ENCODE measurements around the gene NSMCE1.
"Not testable (repeated sequence)": the region's sequence is repeated elsewhere in the genome, so short reads cannot be mapped to it uniquely, and the experiment has no call there.

Gene NSMCE1

GRCh38 chr16:27267037-27267677, 1.4 kb downstream of the NSMCE1 start:
- TF ChIP-seq, protein P1, sequence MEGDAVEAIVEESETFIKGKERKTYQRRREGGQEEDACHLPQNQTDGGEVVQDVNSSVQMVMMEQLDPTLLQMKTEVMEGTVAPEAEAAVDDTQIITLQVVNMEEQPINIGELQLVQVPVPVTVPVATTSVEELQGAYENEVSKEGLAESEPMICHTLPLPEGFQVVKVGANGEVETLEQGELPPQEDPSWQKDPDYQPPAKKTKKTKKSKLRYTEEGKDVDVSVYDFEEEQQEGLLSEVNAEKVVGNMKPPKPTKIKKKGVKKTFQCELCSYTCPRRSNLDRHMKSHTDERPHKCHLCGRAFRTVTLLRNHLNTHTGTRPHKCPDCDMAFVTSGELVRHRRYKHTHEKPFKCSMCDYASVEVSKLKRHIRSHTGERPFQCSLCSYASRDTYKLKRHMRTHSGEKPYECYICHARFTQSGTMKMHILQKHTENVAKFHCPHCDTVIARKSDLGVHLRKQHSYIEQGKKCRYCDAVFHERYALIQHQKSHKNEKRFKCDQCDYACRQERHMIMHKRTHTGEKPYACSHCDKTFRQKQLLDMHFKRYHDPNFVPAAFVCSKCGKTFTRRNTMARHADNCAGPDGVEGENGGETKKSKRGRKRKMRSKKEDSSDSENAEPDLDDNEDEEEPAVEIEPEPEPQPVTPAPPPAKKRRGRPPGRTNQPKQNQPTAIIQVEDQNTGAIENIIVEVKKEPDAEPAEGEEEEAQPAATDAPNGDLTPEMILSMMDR (IDR thresholded peaks at IDR 0.05; ENCODE audit: borderline replicate concordance, insufficient read depth, low read depth, low read length), result no peak
- H3K4me3 ChIP-seq (ENCODE audit: low read depth, low read length), result no peak overlapping the region

DNA sequence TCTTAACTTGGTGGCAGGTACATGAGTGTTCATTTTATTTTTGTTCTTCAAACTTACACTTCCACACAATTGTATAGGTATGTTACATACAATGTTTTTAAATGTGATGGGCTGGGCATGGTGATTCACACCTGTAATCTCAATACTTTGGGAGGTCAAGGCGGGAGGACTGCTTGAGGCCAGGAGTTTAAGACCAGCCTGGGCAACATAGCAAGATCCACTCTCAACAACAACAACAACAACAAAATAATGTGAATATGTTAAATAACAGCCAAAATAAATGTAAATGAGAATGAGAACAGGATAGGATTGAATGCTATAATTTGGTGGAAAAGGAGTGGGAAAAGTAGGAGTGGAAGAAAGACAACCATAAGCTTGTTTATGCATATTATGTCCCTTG, 2.6 kb downstream of the NSMCE1 start:
- TF ChIP-seq, protein P1 (IDR thresholded peaks at IDR 0.05; ENCODE audit: borderline replicate concordance, insufficient read depth, low read depth, low read length), result no peak
- H3K4me3 ChIP-seq (ENCODE audit: low read depth, low read length), result no peak overlapping the region

DNA sequence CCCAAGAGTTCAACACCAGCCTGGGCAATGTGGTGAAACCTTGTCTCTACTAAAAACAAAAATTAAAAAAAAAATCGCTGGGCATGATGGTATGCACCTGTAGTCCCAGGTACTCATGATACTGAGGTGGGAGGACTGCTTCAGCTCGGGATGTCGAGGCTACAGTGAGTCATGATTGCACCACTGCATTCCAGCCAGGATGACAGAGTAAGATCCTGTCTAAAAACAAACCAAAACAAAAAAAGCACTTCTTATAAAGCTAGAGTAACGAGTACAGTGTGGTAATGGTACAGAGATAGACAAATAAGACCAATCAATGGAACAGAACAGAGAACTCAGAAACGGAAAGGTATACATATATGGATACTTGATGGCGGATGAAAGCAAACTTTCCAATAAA, 4.4 kb downstream of the NSMCE1 start:
- H3K4me3 ChIP-seq (ENCODE audit: low read depth, low read length), result no peak overlapping the region

GRCh38 chr16:27262904-27263423, 5.6 kb downstream of the NSMCE1 start:
- H3K4me3 ChIP-seq (ENCODE audit: low read depth, low read length), result not testable (repeated sequence)

More for the DNA sequence above, 4.4 kb downstream of the NSMCE1 start:
- TF ChIP-seq, protein P1 (IDR thresholded peaks at IDR 0.05; ENCODE audit: borderline replicate concordance, insufficient read depth, low read depth, low read length), result no peak

DNA sequence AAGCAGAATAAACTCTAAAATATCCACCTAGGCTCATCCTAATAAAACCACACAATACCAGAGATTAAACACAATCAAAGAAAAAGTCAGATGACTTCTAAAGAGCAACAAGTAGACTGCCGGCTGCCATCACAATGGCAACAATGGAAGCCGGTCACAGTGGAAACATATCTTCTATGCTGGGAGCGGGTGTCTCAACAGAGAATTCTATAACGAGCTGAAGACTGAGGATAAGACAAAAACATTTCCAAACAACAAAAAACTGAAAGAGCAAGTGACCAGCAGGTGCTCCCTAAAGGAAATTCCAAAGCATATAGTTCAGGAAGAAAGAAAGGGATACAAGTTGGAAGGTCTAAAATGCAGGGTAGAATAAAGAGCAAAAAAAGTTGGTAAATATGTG, 8.9 kb downstream of the NSMCE1 start:
- TF ChIP-seq, protein P1 (IDR thresholded peaks at IDR 0.05; ENCODE audit: borderline replicate concordance, insufficient read depth, low read depth, low read length), result no peak
- no peak overlapping the region for H3K4me3 ChIP-seq (ENCODE audit: low read depth, low read length)

- TF ChIP-seq, protein P1 (IDR thresholded peaks at IDR 0.05; ENCODE audit: borderline replicate concordance, insufficient read depth, low read depth, low read length), result no peak
- H3K4me3 ChIP-seq (ENCODE audit: low read depth, low read length), result no peak overlapping the region
These were observed 10.3 kb downstream of the NSMCE1 start for GRCh38 chr16:27258241-27258734.

GRCh38 chr16:27257271-27257670, 11.3 kb downstream of the NSMCE1 start:
- TF ChIP-seq, protein P1 (IDR thresholded peaks at IDR 0.05; ENCODE audit: borderline replicate concordance, insufficient read depth, low read depth, low read length), result no peak
- no peak overlapping the region for H3K4me3 ChIP-seq (ENCODE audit: low read depth, low read length)

Measured in GM12875 (cell line).